Mesenchymal stem cell (in vitro differentiated cells and primary cell): ENCODE results near the gene TUBA1A.

Source experiments
- DNase-seq: peaks from one replicate; pipeline ENCODE4 v3.0.0-alpha.2; 2013
- H2AFZ ChIP-seq: one replicate; pipeline ENCODE4 v1.6.1; 2013; ENCODE audit warnings: low read depth, mild to moderate bottlenecking, control low read depth, inconsistent platforms, low read length, moderate library complexity
- H2AK5ac ChIP-seq: 2 replicates; pipeline ENCODE4 v1.6.1; 2013; ENCODE audit warnings: low read length, moderate library complexity, mild to moderate bottlenecking, inconsistent platforms; ENCODE audit not compliant: severe bottlenecking
- H2BK120ac ChIP-seq: one replicate; pipeline ENCODE4 v1.6.1; 2013; ENCODE audit warnings: low read depth, mild to moderate bottlenecking, inconsistent platforms, low read length, moderate library complexity
- H2BK12ac ChIP-seq, 2 experiments: one replicate each; pipeline ENCODE4 v1.6.1; 2013; ENCODE audit warnings: inconsistent platforms in 2 of 2, low read length in 2 of 2, mild to moderate bottlenecking in 2 of 2, moderate library complexity in 2 of 2, control low read depth in 1 of 2
- H2BK15ac ChIP-seq: one replicate; pipeline ENCODE4 v1.6.1; 2013; ENCODE audit warnings: mild to moderate bottlenecking, low read depth, inconsistent platforms; ENCODE audit not compliant: poor library complexity, severe bottlenecking
- H2BK5ac ChIP-seq: 2 replicates; pipeline ENCODE4 v1.6.1; 2013; ENCODE audit warnings: low read depth, mild to moderate bottlenecking, low read length, control low read depth, inconsistent platforms; ENCODE audit not compliant: poor library complexity, severe bottlenecking
- H3K14ac ChIP-seq, 2 experiments: one replicate each; pipeline ENCODE4 v1.6.1; 2013; ENCODE audit warnings: inconsistent platforms in 2 of 2, low read length in 2 of 2, control low read depth in 1 of 2, mild to moderate bottlenecking in 1 of 2, moderate library complexity in 1 of 2
- H3K18ac ChIP-seq, 2 experiments: one replicate each; pipeline ENCODE4 v1.6.1; 2013; ENCODE audit warnings: inconsistent platforms in 2 of 2, low read length in 2 of 2, control low read depth in 1 of 2, low read depth in 1 of 2, mild to moderate bottlenecking in 1 of 2
- H3K23ac ChIP-seq, 2 experiments: one replicate each; pipeline ENCODE4 v1.6.1; 2013; ENCODE audit warnings: inconsistent platforms in 2 of 2, low read length in 2 of 2, mild to moderate bottlenecking in 2 of 2, moderate library complexity in 2 of 2, control low read depth in 1 of 2
- H3K27ac ChIP-seq: 2 replicates; pipeline ENCODE4 v1.5.1; 2013; ENCODE audit warnings: mild to moderate bottlenecking, moderate library complexity, low read length, control low read depth, inconsistent platforms; ENCODE audit not compliant: poor library complexity, severe bottlenecking
- H3K27me3 ChIP-seq, 2 experiments: 2 replicates each; pipeline versions ENCODE4 v1.6.1 to v1.7.0; 2013; ENCODE audit warnings: low read length in 2 of 2, mild to moderate bottlenecking in 2 of 2, moderate library complexity in 2 of 2, control low read depth in 1 of 2, inconsistent platforms in 1 of 2; ENCODE audit not compliant: control insufficient read depth in 1 of 2, insufficient read depth in 1 of 2
- H3K36me3 ChIP-seq, 2 experiments: 2 replicates each; pipeline versions ENCODE4 v1.6.1 to v1.7.0; 2013; ENCODE audit warnings: low read length in 2 of 2, control low read depth in 1 of 2, inconsistent platforms in 1 of 2, low read depth in 1 of 2, mild to moderate bottlenecking in 1 of 2; ENCODE audit not compliant: insufficient read depth in 2 of 2, control insufficient read depth in 1 of 2
- H3K4ac ChIP-seq, 2 experiments: one replicate each; pipeline ENCODE4 v1.6.1; 2013; ENCODE audit warnings: inconsistent platforms in 2 of 2, low read length in 2 of 2, mild to moderate bottlenecking in 2 of 2, moderate library complexity in 2 of 2, control low read depth in 1 of 2, low read depth in 1 of 2
- H3K4me1 ChIP-seq: 2 replicates; pipeline ENCODE4 v1.6.1; 2013; ENCODE audit warnings: low read depth, low read length, control low read depth; ENCODE audit not compliant: control insufficient read depth, insufficient read depth
- H3K4me2 ChIP-seq: 2 replicates; pipeline ENCODE4 v1.6.1; 2013; ENCODE audit warnings: low read length, mild to moderate bottlenecking, inconsistent platforms; ENCODE audit not compliant: poor library complexity, severe bottlenecking
- H3K4me3 ChIP-seq, 2 experiments: 2 replicates each; pipeline versions ENCODE4 v1.5.1 to v1.7.0; 2013; ENCODE audit warnings: low read length in 2 of 2, mild to moderate bottlenecking in 2 of 2, control low read depth in 1 of 2, low read depth in 1 of 2; ENCODE audit not compliant: insufficient read depth in 1 of 2
- H3K79me1 ChIP-seq: replicated peaks from 2 replicates; pipeline ENCODE4 v1.6.1; 2013; ENCODE audit warnings: mild to moderate bottlenecking, control low read depth, low read length, inconsistent platforms; ENCODE audit not compliant: poor library complexity, severe bottlenecking
- H3K9ac ChIP-seq: 2 replicates; pipeline ENCODE4 v1.7.0; 2013; ENCODE audit warnings: mild to moderate bottlenecking, low read length, moderate library complexity
- H3K9me3 ChIP-seq: 2 replicates; pipeline ENCODE4 v1.7.0; 2013; ENCODE audit warnings: mild to moderate bottlenecking, low read length; ENCODE audit not compliant: control insufficient read depth
- H4K8ac ChIP-seq: one replicate; pipeline ENCODE4 v1.6.1; 2013; ENCODE audit warnings: inconsistent platforms, mild to moderate bottlenecking, low read length, moderate library complexity
- H4K91ac ChIP-seq: one replicate; pipeline ENCODE4 v1.6.1; 2013; ENCODE audit warnings: mild to moderate bottlenecking, low read length, inconsistent platforms
- WGBS: methylation state at CpG from one replicate; pipeline ENCODE4 v1.1.7; 2013; ENCODE audit warnings: mixed read lengths; 5-methylcytosine and 5-hydroxymethylcytosine counted together

TUBA1A gene

DNA sequence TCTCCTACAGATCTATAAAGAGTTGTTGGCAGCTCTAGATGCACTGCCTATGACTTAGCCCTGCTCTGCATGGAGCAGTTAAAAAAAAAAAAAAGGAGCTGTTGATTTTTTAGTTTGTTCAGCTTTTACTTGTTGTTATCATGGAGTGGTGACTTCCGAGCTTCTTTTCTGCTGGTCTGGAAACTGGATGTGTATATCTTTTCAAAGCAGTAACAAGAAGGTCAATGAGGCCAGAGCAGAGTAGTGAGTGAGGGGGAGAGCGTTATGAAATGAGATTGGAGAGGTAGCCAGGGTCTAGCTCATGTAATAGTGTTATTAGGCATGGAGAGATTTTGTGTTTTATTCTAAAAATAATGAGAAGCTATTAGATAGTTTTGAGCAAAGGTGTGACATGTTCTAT lies 44.5 kb downstream of the TUBA1A start:
- H3K18ac ChIP-seq, result no peak overlapping the region
- no peak overlapping the region for H3K23ac ChIP-seq
- no peak overlapping the region for H2BK5ac ChIP-seq
- no peak overlapping the region for H2BK12ac ChIP-seq
- H2BK120ac ChIP-seq, result no peak overlapping the region
- no peak overlapping the region for H3K4me3 ChIP-seq
- H3K4ac ChIP-seq, result no peak overlapping the region
- no peaks in the 10 kb centered on the region for H3K9me3 ChIP-seq
- no peak overlapping the region for H3K4me2 ChIP-seq
- no peak overlapping the region for H2AFZ ChIP-seq
- H3K4me1 ChIP-seq, result no peaks in the 10 kb centered on the region
- H3K9ac ChIP-seq, result no peak overlapping the region
- no peak overlapping the region for H3K14ac ChIP-seq
- H2BK15ac ChIP-seq, result no peak overlapping the region
- H4K91ac ChIP-seq, result no peak overlapping the region
- no peaks in the 10 kb centered on the region for H3K36me3 ChIP-seq
- peaks cover 1% of the 10 kb centered on the region for H3K79me1 ChIP-seq
- H4K8ac ChIP-seq, result no peak overlapping the region
- H3K27me3 ChIP-seq, result no peaks in the 10 kb centered on the region
- no peak for DNase-seq
- no peak overlapping the region for H3K27ac ChIP-seq
- H2AK5ac ChIP-seq, result no peak overlapping the region
- WGBS, result 78% methylated on average over 2 of the region's 2 CpGs

DNA sequence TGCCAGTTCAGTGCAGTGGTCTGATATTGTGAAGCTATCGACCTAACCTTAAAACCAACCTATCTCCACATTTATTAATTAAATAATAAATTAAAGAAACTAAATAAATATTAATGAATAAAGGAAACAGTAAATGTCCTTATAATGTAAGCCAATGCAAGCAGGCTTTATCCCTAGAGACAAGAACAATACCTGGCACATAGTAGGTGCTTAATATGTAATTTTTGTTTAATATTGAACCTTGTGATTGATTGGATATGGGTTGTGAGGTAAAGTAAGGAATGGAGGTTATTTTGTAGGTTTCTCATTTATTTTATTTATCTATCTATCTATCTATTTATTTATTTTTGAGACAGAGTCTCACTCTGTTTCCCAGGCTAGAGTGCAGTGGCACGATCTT lies 49.9 kb downstream of the TUBA1A start:
- Histone ChIP-seq H3K27ac (no peak overlapping the region), H3K27me3 (no peaks in the 10 kb centered on the region), H2BK120ac (no peak overlapping the region), H3K36me3 (no peaks in the 10 kb centered on the region), H2AFZ (no peak overlapping the region), H3K79me1 (peaks cover 1% of the 10 kb centered on the region), H3K9me3 (no peaks in the 10 kb centered on the region), H2AK5ac (no peak overlapping the region), H3K4ac (no peak overlapping the region), H2BK12ac (no peak overlapping the region), H3K14ac (no peak overlapping the region), H3K4me3 (no peak overlapping the region), H3K23ac (no peak overlapping the region), H4K8ac (no peak overlapping the region), H3K4me2 (no peak overlapping the region), H2BK15ac (no peak overlapping the region), H2BK5ac (no peak overlapping the region), H3K9ac (no peak overlapping the region), H4K91ac (no peak overlapping the region), H3K4me1 (no peaks in the 10 kb centered on the region), H3K18ac (no peak overlapping the region)
- no peak for DNase-seq
- 88% methylated on average over 1 of the region's 2 CpGs for WGBS

DNA sequence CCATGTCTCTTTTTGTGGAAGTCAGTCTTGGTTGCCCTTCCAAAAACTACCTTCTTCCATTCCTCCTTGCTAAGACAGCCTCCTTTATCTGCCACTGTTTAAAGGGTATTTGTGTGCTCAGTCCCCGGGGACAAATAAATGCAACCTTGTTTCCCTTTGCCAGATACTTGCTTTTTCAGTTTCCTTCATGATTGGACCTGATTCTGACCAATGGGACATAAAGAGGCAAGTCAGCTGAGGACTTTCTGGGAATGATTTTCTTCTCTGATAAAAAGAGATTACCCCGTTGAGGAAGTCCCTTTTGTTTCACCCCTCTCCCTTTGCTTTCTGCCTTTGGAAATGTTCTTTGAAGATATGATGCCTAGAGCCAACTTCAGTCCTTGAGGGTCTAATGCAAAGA lies 50.3 kb downstream of the TUBA1A start:
- H3K79me1 ChIP-seq, result peaks cover under 1% of the 10 kb centered on the region
- H2BK15ac ChIP-seq, result no peak overlapping the region
- no peak overlapping the region for H3K14ac ChIP-seq
- H2BK12ac ChIP-seq, result no peak overlapping the region
- H3K27ac ChIP-seq, result no peak overlapping the region
- no peak overlapping the region for H3K9ac ChIP-seq
- H3K4me2 ChIP-seq, result no peak overlapping the region
- H3K4ac ChIP-seq, result no peak overlapping the region
- no peak overlapping the region for H2BK5ac ChIP-seq
- no peaks in the 10 kb centered on the region for H3K9me3 ChIP-seq
- no peak overlapping the region for H4K91ac ChIP-seq
- no peak overlapping the region for H2AFZ ChIP-seq
- no peak overlapping the region for H4K8ac ChIP-seq
- no peaks in the 10 kb centered on the region for H3K27me3 ChIP-seq
- H3K36me3 ChIP-seq, result no peaks in the 10 kb centered on the region
- no peak overlapping the region for H2BK120ac ChIP-seq
- no peak for DNase-seq
- H2AK5ac ChIP-seq, result no peak overlapping the region
- no peak overlapping the region for H3K4me3 ChIP-seq
- WGBS, result 93% methylated on average over 2 of the region's 2 CpGs
- H3K23ac ChIP-seq, result no peak overlapping the region
- no peaks in the 10 kb centered on the region for H3K4me1 ChIP-seq
- H3K18ac ChIP-seq, result no peak overlapping the region

DNA sequence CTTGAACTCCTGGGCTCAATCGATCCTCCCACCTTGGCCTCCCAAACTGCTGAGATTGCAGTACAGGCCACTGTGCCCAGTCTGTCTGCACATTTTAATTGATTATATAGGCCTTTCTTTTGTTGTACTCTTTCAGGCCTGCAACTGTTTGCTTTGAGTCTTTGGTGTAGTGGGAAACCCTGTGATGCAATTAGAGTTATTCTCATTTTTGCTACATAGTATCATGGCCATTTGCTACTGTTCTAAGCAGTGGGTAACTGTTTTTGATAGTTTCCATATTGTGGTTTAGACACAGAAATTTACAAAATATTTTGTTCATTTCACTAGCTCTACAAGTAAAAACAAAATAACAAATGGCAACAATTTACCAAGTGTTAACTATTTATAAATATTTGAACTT lies 51.4 kb downstream of the TUBA1A start:
- Histone ChIP-seq H3K14ac (no peak overlapping the region), H2AK5ac (no peak overlapping the region), H3K18ac (no peak overlapping the region), H3K79me1 (peaks cover 2% of the 10 kb centered on the region), H2BK15ac (no peak overlapping the region), H2BK12ac (no peak overlapping the region), H2BK5ac (no peak overlapping the region), H3K4me2 (no peak overlapping the region), H3K4me3 (no peak overlapping the region), H3K9ac (no peak overlapping the region), H4K91ac (no peak overlapping the region), H3K27me3 (no peaks in the 10 kb centered on the region), H3K36me3 (no peaks in the 10 kb centered on the region), H2AFZ (no peak overlapping the region), H3K27ac (no peak overlapping the region), H3K23ac (no peak overlapping the region), H3K4ac (no peak overlapping the region), H2BK120ac (no peak overlapping the region), H3K9me3 (no peaks in the 10 kb centered on the region), H4K8ac (no peak overlapping the region), H3K4me1 (no peaks in the 10 kb centered on the region)
- no CpG with 5 or more reads among the region's 1 CpG for WGBS
- no peak for DNase-seq
